Daoy (cell line): Measurements from ENCODE around the gene ISLR2. TPM values are rescaled to one million over a fixed set of nuclear protein-coding genes. Genes with fewer than 3 reads are reported as not detected.

ENCODE experiments used
- DNase-seq: peaks from one replicate; pipeline ENCODE4 v3.0.0-alpha.2; 2015; ENCODE audit warnings: low read depth
- total RNA-seq: library from RNA; depleted of rRNA; stranded (reverse); fragments of >200 nt; shearing (Covaris generic); gene quantifications from 2 replicates; pipeline ENCODE4 v1.2.3, GENCODE V29; 2014; rRNA removed

ISLR2 gene
- total RNA-seq, 1 experiment from 2014 or later, result not detected

GRCh38 chr15:74176262-74177214 lies 46.2 kb downstream of the ISLR2 start:
- DNase-seq, result peak; percentile 9

GRCh38 chr15:74178326-74179100 lies 48.1 kb downstream of the ISLR2 start:
- no peak for DNase-seq

- DNase-seq, result peak; percentile 88
These were observed 48.9 kb downstream of the ISLR2 start for GRCh38 chr15:74179101-74179841.

- peak; percentile 76 for DNase-seq
These were observed 49.8 kb downstream of the ISLR2 start for GRCh38 chr15:74179983-74180880.

GRCh38 chr15:74180881-74181602 lies 50.7 kb downstream of the ISLR2 start:
- no peak for DNase-seq

- DNase-seq, result no peak
These were observed 51.7 kb downstream of the ISLR2 start for GRCh38 chr15:74182131-74182530.

- peak; percentile 17 for DNase-seq
These were observed 54.3 kb downstream of the ISLR2 start for GRCh38 chr15:74184582-74185091.

GRCh38 chr15:74185710-74186348 lies 55.4 kb downstream of the ISLR2 start:
- DNase-seq, result no peak

Other genes starting within 250 kb of the ISLR2 start
- 125 and 161 TPM in 2 replicates for gene LOXL1, start 204.1 kb upstream of the ISLR2 start, total RNA-seq
- 14.1 and 19.9 TPM in 2 replicates for gene STOML1, start 138.3 kb upstream of the ISLR2 start, total RNA-seq
- gene PML, start 135.9 kb upstream of the ISLR2 start, total RNA-seq, result 42.0 and 46.5 TPM in 2 replicates
- gene GOLGA6A, start 48.0 kb upstream of the ISLR2 start, total RNA-seq, result 0.06 TPM in 1 of 2 replicates, not detected in the other
- gene ISLR, start 43.1 kb downstream of the ISLR2 start, total RNA-seq, result 0.06 and 0.29 TPM in 2 replicates
- gene STRA6, start 72.2 kb downstream of the ISLR2 start, total RNA-seq, result 28.3 and 30.8 TPM in 2 replicates
- 4.9 and 5.9 TPM in 2 replicates for gene CCDC33, start 105.7 kb downstream of the ISLR2 start, total RNA-seq
- gene CYP11A1, start 237.1 kb downstream of the ISLR2 start, total RNA-seq, result 0.06 and 0.12 TPM in 2 replicates